GM12874 (cell line): ENCODE data around the gene DYSF.

Experiments used
- TF ChIP-seq, protein P1 (sequence below): IDR thresholded peaks from 2 replicates; pipeline ENCODE4 v1.5.1; 2011; ENCODE audit warnings: low read depth, mild to moderate bottlenecking, control low read depth, low read length, moderate library complexity; ENCODE audit not compliant: insufficient read depth

DYSF gene

DNA sequence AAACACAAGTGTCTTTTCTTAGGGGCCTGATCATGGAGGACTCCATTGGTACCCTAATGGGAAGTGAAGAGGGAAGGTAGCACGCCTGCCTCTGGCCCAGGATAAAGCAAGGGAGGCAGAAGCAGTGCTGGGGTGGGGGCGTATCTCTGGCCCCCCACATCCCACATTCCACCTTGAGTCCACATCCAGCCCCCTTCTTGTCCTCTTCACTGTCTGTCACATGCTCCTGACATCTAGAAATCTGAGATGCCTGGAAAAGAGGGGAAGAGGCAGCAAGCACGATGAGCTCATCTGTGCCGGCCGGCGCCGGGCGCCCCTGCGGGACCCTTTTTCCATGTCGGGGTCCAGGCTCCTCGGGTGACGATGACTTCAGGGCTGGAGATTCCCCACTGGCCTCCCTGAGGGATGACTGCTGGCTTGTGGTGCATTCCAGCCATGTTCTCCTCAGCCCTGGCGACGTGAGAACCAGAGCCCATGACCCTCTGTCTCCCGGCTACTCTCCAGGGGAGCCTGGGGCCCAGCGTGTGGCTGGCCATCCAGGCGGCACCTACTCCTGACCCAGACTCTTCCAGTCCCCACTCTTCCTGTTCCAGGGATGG is 277.5 kb downstream of the DYSF start:
- TF ChIP-seq, protein P1, sequence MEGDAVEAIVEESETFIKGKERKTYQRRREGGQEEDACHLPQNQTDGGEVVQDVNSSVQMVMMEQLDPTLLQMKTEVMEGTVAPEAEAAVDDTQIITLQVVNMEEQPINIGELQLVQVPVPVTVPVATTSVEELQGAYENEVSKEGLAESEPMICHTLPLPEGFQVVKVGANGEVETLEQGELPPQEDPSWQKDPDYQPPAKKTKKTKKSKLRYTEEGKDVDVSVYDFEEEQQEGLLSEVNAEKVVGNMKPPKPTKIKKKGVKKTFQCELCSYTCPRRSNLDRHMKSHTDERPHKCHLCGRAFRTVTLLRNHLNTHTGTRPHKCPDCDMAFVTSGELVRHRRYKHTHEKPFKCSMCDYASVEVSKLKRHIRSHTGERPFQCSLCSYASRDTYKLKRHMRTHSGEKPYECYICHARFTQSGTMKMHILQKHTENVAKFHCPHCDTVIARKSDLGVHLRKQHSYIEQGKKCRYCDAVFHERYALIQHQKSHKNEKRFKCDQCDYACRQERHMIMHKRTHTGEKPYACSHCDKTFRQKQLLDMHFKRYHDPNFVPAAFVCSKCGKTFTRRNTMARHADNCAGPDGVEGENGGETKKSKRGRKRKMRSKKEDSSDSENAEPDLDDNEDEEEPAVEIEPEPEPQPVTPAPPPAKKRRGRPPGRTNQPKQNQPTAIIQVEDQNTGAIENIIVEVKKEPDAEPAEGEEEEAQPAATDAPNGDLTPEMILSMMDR, result no peak

GRCh38 chr2:71734620-71735019 is 281.3 kb downstream of the DYSF start:
- TF ChIP-seq, protein P1, result no peak

DNA sequence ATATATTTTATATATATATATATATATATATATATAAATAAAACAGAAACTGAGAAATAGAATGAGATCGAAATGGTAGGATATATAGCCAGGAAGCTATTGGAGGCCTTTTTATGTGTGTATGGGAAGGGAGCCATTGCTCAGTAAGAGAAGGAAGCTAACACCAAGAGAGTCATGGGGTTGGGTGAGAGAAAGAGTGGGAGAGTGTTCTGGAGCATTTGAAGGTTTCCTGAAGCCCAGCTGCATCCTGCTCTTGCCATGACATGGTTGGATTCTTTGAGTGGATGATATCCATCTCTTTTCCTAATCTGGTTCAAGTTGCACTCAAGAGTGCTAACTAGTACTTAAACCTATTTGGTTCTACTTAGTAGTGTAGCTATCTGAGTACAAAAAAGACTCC is 282.3 kb downstream of the DYSF start:
- TF ChIP-seq, protein P1, result no peak
